GM12891 (cell line): Measurements from ENCODE around the gene PEPD.

Experiments
- DNase-seq: peaks from one replicate; pipeline ENCODE4 v3.0.0; 2011; ENCODE audit warnings: low spot score; ENCODE audit not compliant: insufficient read length
- FAIRE-seq: peaks from 2 replicates; lab custom pipeline; 2011; peaks lifted over from hg19 to GRCh38; lab: Jason Lieb, UNC
- PAX5 ChIP-seq: IDR thresholded peaks from 2 replicates; pipeline ENCODE4 v1.6.1; 2011; ENCODE audit warnings: low read length, moderate library complexity, mild to moderate bottlenecking; ENCODE audit not compliant: insufficient read depth, severe bottlenecking
- POLR2A ChIP-seq: IDR thresholded peaks from 2 replicates; pipeline ENCODE4 v1.6.1; 2011; ENCODE audit warnings: low read depth, low read length, control low read depth
- POLR2AphosphoS5 ChIP-seq: IDR thresholded peaks from 2 replicates; pipeline ENCODE4 v1.6.1; 2011; ENCODE audit warnings: low read depth, low read length, control low read depth
- POU2F2 ChIP-seq: IDR thresholded peaks from 2 replicates; pipeline ENCODE4 v1.6.1; 2011; ENCODE audit warnings: low read depth, mild to moderate bottlenecking, control low read depth, low read length, moderate library complexity
- SPI1 ChIP-seq: IDR thresholded peaks from 2 replicates; pipeline ENCODE4 v1.6.1; 2011; ENCODE audit warnings: low read depth, low read length, control low read depth
- TAF1 ChIP-seq: IDR thresholded peaks from 2 replicates; pipeline ENCODE4 v1.6.1; 2011; ENCODE audit warnings: low read depth, low read length, control low read depth

The PEPD gene

DNA sequence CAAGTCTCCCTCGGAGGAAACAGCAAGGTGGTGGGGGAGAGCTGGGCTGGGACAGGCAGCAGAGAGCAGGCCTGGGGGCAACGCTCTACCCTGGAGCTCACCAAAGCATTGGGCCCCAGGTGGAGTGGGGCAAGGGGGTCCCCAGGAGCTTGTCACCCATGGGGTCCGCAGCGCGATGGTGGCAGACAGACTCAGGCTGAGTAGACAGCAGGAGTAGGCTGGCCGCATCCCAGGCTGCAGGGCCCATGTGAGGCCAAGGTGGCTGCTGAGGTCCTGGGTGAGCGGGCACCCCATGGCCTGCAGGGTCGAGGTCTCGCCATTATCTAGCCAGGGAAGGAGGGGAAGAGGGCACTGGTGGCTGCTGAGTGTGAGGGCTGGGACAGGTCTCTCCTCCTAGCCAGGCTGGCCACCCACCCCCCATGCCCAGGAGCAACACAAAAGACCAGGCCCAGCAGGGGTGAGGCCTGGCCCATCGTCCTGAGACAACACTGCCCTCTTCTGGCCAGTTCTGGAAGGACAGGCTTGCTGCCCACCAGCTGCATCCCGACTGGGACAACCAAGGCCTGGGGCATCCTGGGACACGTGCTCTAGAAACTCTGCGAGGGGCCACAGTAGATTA, 115.0 kb downstream of the PEPD start:
- DNase-seq (peak; percentile 93), FAIRE-seq (peak; percentile 96)
- TF ChIP-seq POLR2AphosphoS5 (no peak), PAX5 (no peak), SPI1 (no peak), POLR2A (no peak), POU2F2 (no peak), TAF1 (no peak)

GRCh38 chr19:33405553-33406461, 115.8 kb downstream of the PEPD start:
- DNase-seq, result no peak
- no peak for FAIRE-seq
- TF ChIP-seq POU2F2, result no peak
- TF ChIP-seq TAF1, result no peak
- TF ChIP-seq POLR2AphosphoS5, result no peak
- TF ChIP-seq POLR2A, result no peak
- no peak for TF ChIP-seq SPI1
- TF ChIP-seq PAX5, result no peak

GRCh38 chr19:33405254-33405552, 116.4 kb downstream of the PEPD start:
- TF ChIP-seq POLR2AphosphoS5 (no peak), PAX5 (no peak), TAF1 (no peak), POU2F2 (no peak), POLR2A (no peak), SPI1 (no peak)
- FAIRE-seq (no peak), DNase-seq (no peak)

DNA sequence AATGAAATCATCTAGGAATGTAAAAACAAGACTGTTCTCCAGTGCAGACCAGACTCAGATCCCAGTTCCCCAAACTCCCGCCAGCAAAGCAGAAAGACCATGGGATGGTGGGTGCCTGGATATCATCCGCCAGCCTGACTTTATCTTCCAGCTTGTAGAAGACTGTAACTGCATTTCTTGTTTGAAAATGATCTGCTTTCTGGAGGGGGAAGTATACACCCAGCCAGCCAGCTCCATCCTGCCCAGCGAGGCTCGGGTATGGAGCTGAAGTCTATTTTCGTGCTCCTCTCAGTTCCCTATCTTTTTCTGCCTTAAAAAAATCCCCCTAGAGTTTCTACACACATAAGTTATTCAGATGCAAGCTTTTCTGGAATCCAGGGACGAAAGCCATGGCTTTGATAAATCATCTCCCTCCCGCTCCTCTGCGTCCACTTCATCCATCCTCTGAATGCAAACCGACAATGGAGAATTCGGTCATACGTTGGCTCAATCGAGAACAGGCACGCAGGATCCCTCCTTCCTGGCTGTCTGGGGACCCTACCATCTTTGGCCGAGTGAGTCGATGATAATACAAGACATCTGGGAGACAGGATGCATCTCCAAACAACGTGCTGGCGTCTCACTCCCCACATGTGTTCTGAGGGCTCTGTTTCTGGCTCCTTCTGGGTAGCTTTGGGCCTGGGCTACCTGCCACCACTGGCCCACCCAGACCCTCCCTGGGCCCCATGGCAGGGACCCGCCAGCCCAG, 116.9 kb downstream of the PEPD start:
- DNase-seq (peak; percentile 21), FAIRE-seq (no peak)
- no peak for TF ChIP-seq POU2F2
- TF ChIP-seq TAF1, result no peak
- TF ChIP-seq POLR2A, result no peak
- TF ChIP-seq POLR2AphosphoS5, result no peak
- TF ChIP-seq SPI1, result no peak
- TF ChIP-seq PAX5, result no peak

DNA sequence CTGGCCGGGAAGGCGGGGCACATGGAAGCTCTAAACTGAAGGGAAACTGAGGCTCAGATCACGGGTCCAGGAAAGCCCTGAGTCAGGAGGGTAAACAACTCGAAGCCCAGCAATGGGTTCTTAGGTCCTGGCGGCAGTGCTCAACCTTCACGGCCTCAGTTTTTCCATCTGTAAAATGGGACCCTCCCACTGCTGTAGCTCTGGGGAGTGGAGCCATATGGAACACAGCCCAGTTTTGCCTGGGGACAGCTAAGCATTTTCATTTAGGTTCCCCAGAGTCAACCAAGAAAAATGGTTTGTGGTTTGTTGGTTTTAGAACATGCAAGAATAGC, 117.7 kb downstream of the PEPD start:
- no peak for DNase-seq
- no peak for FAIRE-seq
- TF ChIP-seq POU2F2, result no peak
- no peak for TF ChIP-seq POLR2A
- TF ChIP-seq PAX5, result no peak
- no peak for TF ChIP-seq SPI1
- no peak for TF ChIP-seq TAF1

GRCh38 chr19:33403221-33403972, 118.2 kb downstream of the PEPD start:
- no peak for TF ChIP-seq TAF1
- no peak for TF ChIP-seq POU2F2
- no peak for TF ChIP-seq SPI1
- TF ChIP-seq POLR2AphosphoS5, result no peak
- TF ChIP-seq POLR2A, result no peak
- TF ChIP-seq PAX5, result no peak
- DNase-seq (peak; percentile 23), FAIRE-seq (no peak)

DNA sequence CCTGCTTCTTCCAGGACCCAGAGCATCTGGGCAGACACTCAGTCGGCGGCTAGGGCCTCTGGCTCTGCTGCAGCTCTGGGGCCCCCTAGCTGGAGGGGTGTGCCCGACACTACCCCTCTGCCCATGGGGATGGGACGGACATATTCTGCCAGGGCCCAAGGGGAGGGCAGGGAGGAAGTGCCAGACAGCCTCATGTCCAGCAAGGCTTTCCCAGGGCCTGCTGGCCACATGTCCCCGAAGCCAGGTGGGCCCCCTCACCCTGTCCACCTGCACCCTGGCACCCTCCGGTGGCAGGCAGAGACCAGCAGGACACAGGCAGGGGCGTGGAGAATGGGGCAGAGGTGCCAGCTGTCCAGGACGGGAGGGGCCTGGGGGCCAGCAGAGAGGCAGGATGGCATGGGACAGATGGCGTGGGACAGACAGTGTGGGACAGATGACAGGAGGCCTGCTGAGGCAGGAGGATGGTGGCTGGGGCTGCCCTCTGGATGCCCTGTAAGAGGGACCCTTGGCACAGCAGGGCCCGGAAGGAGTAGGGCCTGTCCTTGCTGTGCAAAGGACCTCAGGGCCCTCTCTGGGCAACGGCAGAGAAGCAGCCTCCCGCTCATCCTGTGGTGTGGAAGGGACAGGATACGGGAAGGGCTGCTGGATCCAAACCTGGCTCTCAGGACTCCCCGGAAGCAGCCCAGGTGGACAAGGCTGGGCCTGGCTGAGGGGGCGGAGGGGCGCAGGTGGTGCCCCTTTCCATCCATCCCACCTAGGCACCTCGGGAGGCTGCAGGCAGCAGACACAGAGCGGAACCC, 119.0 kb downstream of the PEPD start:
- DNase-seq, result peak; percentile 27
- TF ChIP-seq POLR2AphosphoS5, result no peak
- no peak for TF ChIP-seq TAF1
- TF ChIP-seq POU2F2, result no peak
- no peak for FAIRE-seq

DNA sequence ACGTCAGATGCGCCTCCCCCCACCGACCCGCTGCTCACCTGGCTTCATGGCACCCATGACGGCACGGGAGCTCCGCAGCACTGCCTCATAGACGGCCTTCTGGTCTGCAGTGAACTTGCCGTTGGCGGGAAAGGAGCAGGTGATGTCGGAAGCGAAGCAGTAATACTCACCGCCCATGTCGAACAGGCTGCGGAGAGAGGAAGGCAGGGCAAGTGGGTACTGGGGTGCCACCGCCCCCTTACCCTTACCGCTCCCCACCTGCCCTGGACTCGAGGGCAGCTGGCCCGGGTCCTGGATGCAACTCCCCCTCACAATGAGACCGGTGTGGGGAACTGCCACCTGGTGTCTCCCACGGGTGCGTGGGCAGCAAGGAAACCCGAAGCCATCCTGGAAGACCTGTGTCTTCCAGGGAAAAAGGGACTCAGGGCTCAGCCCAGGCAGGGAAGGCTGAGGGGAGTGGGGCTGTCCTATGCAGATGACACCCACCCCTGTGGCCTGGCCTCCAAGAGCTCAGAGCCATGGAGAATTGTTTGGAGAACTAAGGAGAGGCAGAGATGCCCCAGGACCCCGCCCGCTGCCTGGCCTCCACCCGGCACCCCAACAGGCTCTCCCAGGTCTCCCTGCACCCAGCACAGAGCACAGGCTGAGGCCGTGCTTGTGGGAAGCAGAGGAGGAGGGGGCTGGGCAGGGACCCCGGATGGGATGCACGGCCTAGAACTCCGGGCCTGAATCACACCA, 119.7 kb downstream of the PEPD start:
- no peak for FAIRE-seq
- no peak for DNase-seq
- TF ChIP-seq POU2F2, result no peak
